H1 (cell line): ENCODE data around the gene TRIM47. TPM values are rescaled to one million over a fixed set of nuclear protein-coding genes. Genes with fewer than 3 reads are reported as not detected.

Experiments used
- CTCF ChIP-seq, 3 experiments: IDR thresholded peaks; 1 replicate in 2 of 3; 2 replicates in 1 of 3; pipeline versions ENCODE4 v1.5.1 to v1.6.1; 2011; ENCODE audit warnings: low read length in 3 of 3, mild to moderate bottlenecking in 3 of 3, inconsistent platforms in 2 of 3, low read depth in 1 of 3, moderate library complexity in 1 of 3; ENCODE audit not compliant: insufficient read depth in 1 of 3; ENCODE audit errors: control extremely low read depth in 1 of 3
- EP300 ChIP-seq, 2 experiments: IDR thresholded peaks; 1 replicate in 1 of 2; 2 replicates in 1 of 2; pipeline ENCODE4 v1.6.1; 2011 to 2012; ENCODE audit warnings: low read depth in 2 of 2, low read length in 2 of 2, mild to moderate bottlenecking in 2 of 2, borderline replicate concordance in 1 of 2, inconsistent platforms in 1 of 2, moderate library complexity in 1 of 2
- JUND ChIP-seq: IDR thresholded peaks from 2 replicates; pipeline ENCODE4 v1.6.1; 2011; ENCODE audit warnings: mild to moderate bottlenecking, improper control_type of control experiment, low read length
- KDM1A ChIP-seq: fragments of 200-600, 300-600 bp; sonication (generic); IDR thresholded peaks from 2 replicates; pipeline ENCODE4 v1.7.1; 2016; ENCODE audit warnings: mild to moderate bottlenecking, low read length, borderline replicate concordance
- KDM5A ChIP-seq: fragments of 200-600 bp; IDR thresholded peaks from 2 replicates; pipeline ENCODE4 v1.7.1; 2012; ENCODE audit warnings: mild to moderate bottlenecking, low read length, inconsistent platforms, mixed read lengths
- POLR2A ChIP-seq, 2 experiments: IDR thresholded peaks; 1 replicate in 1 of 2; 2 replicates in 1 of 2; pipeline ENCODE4 v1.6.1; 2011; ENCODE audit warnings: low read depth in 2 of 2, low read length in 2 of 2, mild to moderate bottlenecking in 2 of 2; ENCODE audit errors: control extremely low read depth in 1 of 2
- RAD21 ChIP-seq, 2 experiments: IDR thresholded peaks in 1 of 2; conservative IDR thresholded peaks in 1 of 2; 2 replicates each; pipeline ENCODE4 v1.6.1; 2011; ENCODE audit warnings: low read depth in 2 of 2, low read length in 2 of 2, improper control_type of control experiment in 1 of 2, inconsistent platforms in 1 of 2, mild to moderate bottlenecking in 1 of 2, moderate library complexity in 1 of 2
- RBBP5 ChIP-seq: IDR thresholded peaks from 2 replicates; pipeline ENCODE4 v1.7.1; 2012; ENCODE audit warnings: low read depth, mild to moderate bottlenecking, inconsistent platforms, low read length, moderate library complexity, borderline replicate concordance
- TBP ChIP-seq: IDR thresholded peaks from 2 replicates; pipeline ENCODE4 v1.6.1; 2011; ENCODE audit warnings: low read depth, low read length, improper control_type of control experiment
- polyA plus RNA-seq, 7 experiments: library from polyadenylated mRNA; depleted of rRNA in 3 of 7; stranded (reverse) in 5 of 7; unstranded in 2 of 7; fragments of >200 nt in 5 of 7; fragments of 200-250 nt in 2 of 7; gene quantifications; 1 replicate in 5 of 7; 2 replicates in 1 of 7; 4 replicates in 1 of 7; pipeline versions ENCODE4 v1.2.1 to v1.2.3, GENCODE V29; 2011 to 2013; ENCODE audit warnings: missing spikeins in 2 of 7, mixed read lengths in 2 of 7
- total RNA-seq: library from RNA; stranded (reverse); fragmentation: NEBNext Ultra II Directional; extraction: Animal tissue kit (Norgen Biotek cat#: 25700); gene quantifications from 2 replicates; pipeline ENCODE4 v1.2.1, GENCODE V29; 2021
- TF ChIP-seq, protein P1 (sequence below): IDR thresholded peaks from 2 replicates; pipeline ENCODE4 v1.6.1; 2011; ENCODE audit warnings: low read length, improper control_type of control experiment
- TF ChIP-seq, protein P2 (sequence below): IDR thresholded peaks from 2 replicates; pipeline ENCODE4 v1.6.1; 2012; ENCODE audit warnings: low read length, inconsistent platforms

The TRIM47 gene
- total and polyA plus RNA-seq, 2 of the 8 experiments (the other 6 are each of a cell fraction or from before 2014, with no cell fraction given), result 6.3 to 6.4 TPM

DNA sequence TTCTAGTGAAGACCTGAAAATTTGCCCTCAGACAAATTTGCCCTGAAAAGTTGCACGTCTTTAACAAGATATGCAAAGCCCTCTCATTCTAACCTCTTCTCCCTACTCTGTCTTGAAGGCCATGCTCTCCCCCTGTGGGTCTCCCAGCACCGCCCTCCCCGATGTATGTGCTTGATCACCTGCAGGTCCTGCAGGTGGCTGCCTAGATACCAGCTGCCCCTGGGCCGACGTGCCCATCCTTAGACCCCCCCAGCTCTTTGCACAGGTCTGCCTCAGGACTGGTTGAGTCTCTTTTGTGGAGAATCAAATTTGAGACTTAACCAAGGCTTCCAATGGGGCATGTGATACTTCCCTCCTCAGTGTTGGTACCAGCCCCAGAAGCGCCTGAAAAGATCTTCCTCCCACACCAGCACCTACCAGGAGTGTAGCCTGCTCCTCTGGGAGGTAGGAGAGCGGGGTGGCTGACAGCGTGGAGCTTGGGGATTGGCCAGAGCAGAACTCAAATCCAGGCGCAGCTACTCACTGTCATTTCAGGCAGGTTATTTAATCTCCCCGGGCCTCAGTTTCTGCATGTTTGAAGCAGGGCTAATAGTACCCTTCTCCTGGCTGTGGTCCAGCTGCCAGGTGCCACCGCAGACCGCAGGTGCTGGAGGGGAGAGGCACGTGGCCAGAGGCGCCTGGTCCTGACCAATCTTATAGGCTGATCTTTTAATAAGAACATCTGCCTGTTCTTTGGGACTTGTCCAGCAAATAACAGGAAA is 30.9 kb upstream of the TRIM47 start (continued):
- TF ChIP-seq CTCF (IDR thresholded peaks at IDR 0.05; ENCODE audit: control extremely low read depth in 1 of 3, insufficient read depth in 1 of 3, low read depth in 1 of 3, low read length in 3 of 3), result no peak
- TF ChIP-seq, protein P1, sequence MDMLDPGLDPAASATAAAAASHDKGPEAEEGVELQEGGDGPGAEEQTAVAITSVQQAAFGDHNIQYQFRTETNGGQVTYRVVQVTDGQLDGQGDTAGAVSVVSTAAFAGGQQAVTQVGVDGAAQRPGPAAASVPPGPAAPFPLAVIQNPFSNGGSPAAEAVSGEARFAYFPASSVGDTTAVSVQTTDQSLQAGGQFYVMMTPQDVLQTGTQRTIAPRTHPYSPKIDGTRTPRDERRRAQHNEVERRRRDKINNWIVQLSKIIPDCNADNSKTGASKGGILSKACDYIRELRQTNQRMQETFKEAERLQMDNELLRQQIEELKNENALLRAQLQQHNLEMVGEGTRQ, result no peak
- TF ChIP-seq RAD21 (IDR thresholded peaks at IDR 0.05 in 1 of 2, conservative IDR thresholded peaks at IDR 0.05 in 1 of 2; ENCODE audit: low read depth in 2 of 2, low read length in 2 of 2), result no peak
- TF ChIP-seq RBBP5, result no peak
- TF ChIP-seq, protein P2, sequence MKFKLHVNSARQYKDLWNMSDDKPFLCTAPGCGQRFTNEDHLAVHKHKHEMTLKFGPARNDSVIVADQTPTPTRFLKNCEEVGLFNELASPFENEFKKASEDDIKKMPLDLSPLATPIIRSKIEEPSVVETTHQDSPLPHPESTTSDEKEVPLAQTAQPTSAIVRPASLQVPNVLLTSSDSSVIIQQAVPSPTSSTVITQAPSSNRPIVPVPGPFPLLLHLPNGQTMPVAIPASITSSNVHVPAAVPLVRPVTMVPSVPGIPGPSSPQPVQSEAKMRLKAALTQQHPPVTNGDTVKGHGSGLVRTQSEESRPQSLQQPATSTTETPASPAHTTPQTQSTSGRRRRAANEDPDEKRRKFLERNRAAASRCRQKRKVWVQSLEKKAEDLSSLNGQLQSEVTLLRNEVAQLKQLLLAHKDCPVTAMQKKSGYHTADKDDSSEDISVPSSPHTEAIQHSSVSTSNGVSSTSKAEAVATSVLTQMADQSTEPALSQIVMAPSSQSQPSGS, result no peak
- TF ChIP-seq KDM1A, result no peak
- TF ChIP-seq KDM5A, result no peak
- TF ChIP-seq POLR2A (IDR thresholded peaks at IDR 0.05; ENCODE audit: control extremely low read depth in 1 of 2, low read depth in 2 of 2, low read length in 2 of 2), result no peak
- TF ChIP-seq EP300 (IDR thresholded peaks at IDR 0.05; ENCODE audit: borderline replicate concordance in 1 of 2, low read depth in 2 of 2, low read length in 2 of 2), result no peak
- no peak for TF ChIP-seq TBP
- TF ChIP-seq JUND, result no peak
- TF ChIP-seq, all 59 proteins: peak for 0
